GM23338 (cell line): ENCODE measurements around the gene NSRP1. TPM values are rescaled to one million over a fixed set of nuclear protein-coding genes. Genes with fewer than 3 reads are reported as not detected.

Source experiments
- ATAC-seq: fragments of 200-7000 bp; cut with Tn5 transposase; 3 replicates; pipeline ENCODE4 v1.9.1; 2020
- DNase-seq: peaks from one replicate; pipeline ENCODE4 v3.0.0-alpha.2; 2015; ENCODE audit warnings: low spot score
- H2AFZ ChIP-seq: fragments of 200-600 bp; sonication (generic); 2 replicates; pipeline ENCODE4 v1.8.0; 2016; ENCODE audit warnings: antibody characterized with exemption, mild to moderate bottlenecking, moderate library complexity
- H3F3A ChIP-seq: fragments of 200-600 bp; sonication (generic); replicated peaks from 2 replicates; pipeline ENCODE4 v1.8.0; 2017; ENCODE audit warnings: antibody characterized with exemption, mixed run types, low read depth
- H3K27ac ChIP-seq: fragments of 200-600 bp; sonication (generic); 2 replicates; pipeline ENCODE4 v1.6.1; 2016; ENCODE audit warnings: low read depth
- H3K27me3 ChIP-seq: fragments of 200-600 bp; sonication (generic); 2 replicates; pipeline ENCODE4 v1.8.0; 2016; ENCODE audit warnings: mild to moderate bottlenecking, mixed run types, moderate library complexity; ENCODE audit not compliant: insufficient read depth
- H3K36me3 ChIP-seq: fragments of 200-600 bp; sonication (generic); 2 replicates; pipeline ENCODE4 v1.8.0; 2016; ENCODE audit warnings: mild to moderate bottlenecking; ENCODE audit not compliant: insufficient read depth
- H3K4me1 ChIP-seq: fragments of 200-600 bp; sonication (generic); 2 replicates; pipeline ENCODE4 v1.8.0; 2016; ENCODE audit warnings: mild to moderate bottlenecking, moderate library complexity; ENCODE audit not compliant: insufficient read depth
- H3K4me2 ChIP-seq: fragments of 200-600 bp; sonication (generic); 2 replicates; pipeline ENCODE4 v1.7.1; 2017; ENCODE audit warnings: mixed run types
- H3K4me3 ChIP-seq: fragments of 200-600 bp; sonication (generic); 2 replicates; pipeline ENCODE4 v1.6.1; 2016; ENCODE audit warnings: mixed run types
- H3K79me2 ChIP-seq: fragments of 200-600 bp; sonication (generic); replicated peaks from 2 replicates; pipeline ENCODE4 v1.8.0; 2017; ENCODE audit warnings: mild to moderate bottlenecking; ENCODE audit not compliant: insufficient read depth
- H3K9me2 ChIP-seq: fragments of 200-600 bp; sonication (generic); 2 replicates; pipeline ENCODE4 v1.8.0; 2017; ENCODE audit not compliant: insufficient read depth
- H4K20me1 ChIP-seq: fragments of 200-600 bp; sonication (generic); replicated peaks from 2 replicates; pipeline ENCODE4 v1.8.0; 2017; ENCODE audit warnings: mild to moderate bottlenecking; ENCODE audit not compliant: insufficient read depth
- H3K27ac Mint-ChIP-seq: 2 replicates; pipeline ENCODE4 v1.8.0; 2020; ENCODE audit warnings: inconsistent platforms, mild to moderate bottlenecking, moderate library complexity, mixed read lengths
- H3K27me3 Mint-ChIP-seq: 3 replicates; pipeline ENCODE4 v1.8.0; 2022; ENCODE audit warnings: low read depth, mild to moderate bottlenecking, moderate library complexity, mixed read lengths, inconsistent platforms; ENCODE audit not compliant: insufficient read depth, poor library complexity
- H3K36me3 Mint-ChIP-seq: 3 replicates; pipeline ENCODE4 v1.8.0; 2021; ENCODE audit warnings: low read depth, mild to moderate bottlenecking, inconsistent platforms, moderate library complexity, mixed read lengths
- H3K4me1 Mint-ChIP-seq: 3 replicates; pipeline ENCODE4 v1.8.0; 2020; ENCODE audit warnings: mild to moderate bottlenecking, inconsistent platforms, mixed read lengths
- H3K4me3 Mint-ChIP-seq: 3 replicates; pipeline ENCODE4 v1.8.0; 2021; ENCODE audit warnings: moderate library complexity, mild to moderate bottlenecking, inconsistent platforms, mixed read lengths
- H3K9me3 Mint-ChIP-seq: 3 replicates; pipeline ENCODE4 v1.8.0; 2020; ENCODE audit warnings: moderate library complexity, mild to moderate bottlenecking, inconsistent platforms, mixed read lengths
- CREB1 ChIP-seq: fragments of 250-450 bp; sonication (Bioruptor Pico); IDR thresholded peaks from 2 replicates; pipeline ENCODE4 v1.5.0; 2020; ENCODE audit warnings: low read depth, mild to moderate bottlenecking, moderate library complexity
- EZH2phosphoT487 ChIP-seq: fragments of 200-600 bp; sonication (generic); IDR thresholded peaks from one replicate; pipeline ENCODE4 v1.8.1; 2018; ENCODE audit warnings: antibody characterized with exemption; ENCODE audit not compliant: unreplicated experiment
- NANOG ChIP-seq: IDR thresholded peaks from 2 replicates; pipeline ENCODE4 v1.6.1; 2016; ENCODE audit warnings: antibody characterized with exemption, borderline replicate concordance
- ZNF331 ChIP-seq: fragments of 250-450 bp; sonication (Bioruptor Pico); IDR thresholded peaks from 2 replicates; pipeline ENCODE4 v1.5.0; 2020; ENCODE audit warnings: low read depth, mild to moderate bottlenecking, moderate library complexity
- polyA plus RNA-seq: library from polyadenylated mRNA; unstranded; fragments of >200 nt; fragmentation: Nextera tagmentation; extraction: Ambion mirVana; gene quantifications from 2 replicates; pipeline ENCODE4 v1.2.1, GENCODE V29; 2016
- total RNA-seq: library from RNA; depleted of rRNA; stranded (reverse); fragments of >200 nt; shearing (Covaris generic); gene quantifications from 2 replicates; pipeline ENCODE4 v1.2.3, GENCODE V29; 2014
- TF ChIP-seq, protein P1 (sequence below): fragments of 250-450 bp; sonication (Bioruptor Pico); IDR thresholded peaks from 2 replicates; pipeline ENCODE4 v1.5.0; 2020; ENCODE audit warnings: mild to moderate bottlenecking, moderate library complexity
- TF ChIP-seq, protein P2 (sequence below), 2 experiments: fragments of 200-600 bp in 1 of 2; sonication (generic) in 1 of 2; conservative IDR thresholded peaks; 2 replicates each; pipeline versions ENCODE4 v1.5.1 to v1.6.1; 2016 to 2017; ENCODE audit warnings: antibody characterized with exemption in 2 of 2, low read depth in 2 of 2, mild to moderate bottlenecking in 2 of 2, moderate library complexity in 1 of 2

The NSRP1 gene
- total and polyA plus RNA-seq, 2 experiments from 2014 or later = 15.7 to 110 TPM

DNA sequence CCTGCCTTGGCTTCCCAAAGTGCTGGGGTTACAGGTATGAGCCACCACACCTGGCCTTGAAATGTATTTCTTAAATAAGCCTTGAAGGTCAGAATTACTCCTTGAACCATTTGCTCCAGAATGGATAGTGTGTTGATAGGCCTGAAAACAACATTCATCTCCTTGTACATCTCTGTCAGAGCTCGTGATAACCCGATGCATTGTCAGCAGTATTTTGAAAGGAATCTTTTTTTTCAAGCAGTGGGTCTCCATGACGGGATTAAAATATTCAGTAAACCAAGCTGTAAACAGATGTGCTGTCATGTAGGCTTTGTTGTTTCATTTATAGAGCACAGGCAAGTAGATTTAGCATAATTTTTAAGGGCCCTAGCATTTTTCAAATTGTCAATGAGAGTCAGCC, 16.6 kb downstream of the NSRP1 start (continued):
- TF ChIP-seq, protein P1, sequence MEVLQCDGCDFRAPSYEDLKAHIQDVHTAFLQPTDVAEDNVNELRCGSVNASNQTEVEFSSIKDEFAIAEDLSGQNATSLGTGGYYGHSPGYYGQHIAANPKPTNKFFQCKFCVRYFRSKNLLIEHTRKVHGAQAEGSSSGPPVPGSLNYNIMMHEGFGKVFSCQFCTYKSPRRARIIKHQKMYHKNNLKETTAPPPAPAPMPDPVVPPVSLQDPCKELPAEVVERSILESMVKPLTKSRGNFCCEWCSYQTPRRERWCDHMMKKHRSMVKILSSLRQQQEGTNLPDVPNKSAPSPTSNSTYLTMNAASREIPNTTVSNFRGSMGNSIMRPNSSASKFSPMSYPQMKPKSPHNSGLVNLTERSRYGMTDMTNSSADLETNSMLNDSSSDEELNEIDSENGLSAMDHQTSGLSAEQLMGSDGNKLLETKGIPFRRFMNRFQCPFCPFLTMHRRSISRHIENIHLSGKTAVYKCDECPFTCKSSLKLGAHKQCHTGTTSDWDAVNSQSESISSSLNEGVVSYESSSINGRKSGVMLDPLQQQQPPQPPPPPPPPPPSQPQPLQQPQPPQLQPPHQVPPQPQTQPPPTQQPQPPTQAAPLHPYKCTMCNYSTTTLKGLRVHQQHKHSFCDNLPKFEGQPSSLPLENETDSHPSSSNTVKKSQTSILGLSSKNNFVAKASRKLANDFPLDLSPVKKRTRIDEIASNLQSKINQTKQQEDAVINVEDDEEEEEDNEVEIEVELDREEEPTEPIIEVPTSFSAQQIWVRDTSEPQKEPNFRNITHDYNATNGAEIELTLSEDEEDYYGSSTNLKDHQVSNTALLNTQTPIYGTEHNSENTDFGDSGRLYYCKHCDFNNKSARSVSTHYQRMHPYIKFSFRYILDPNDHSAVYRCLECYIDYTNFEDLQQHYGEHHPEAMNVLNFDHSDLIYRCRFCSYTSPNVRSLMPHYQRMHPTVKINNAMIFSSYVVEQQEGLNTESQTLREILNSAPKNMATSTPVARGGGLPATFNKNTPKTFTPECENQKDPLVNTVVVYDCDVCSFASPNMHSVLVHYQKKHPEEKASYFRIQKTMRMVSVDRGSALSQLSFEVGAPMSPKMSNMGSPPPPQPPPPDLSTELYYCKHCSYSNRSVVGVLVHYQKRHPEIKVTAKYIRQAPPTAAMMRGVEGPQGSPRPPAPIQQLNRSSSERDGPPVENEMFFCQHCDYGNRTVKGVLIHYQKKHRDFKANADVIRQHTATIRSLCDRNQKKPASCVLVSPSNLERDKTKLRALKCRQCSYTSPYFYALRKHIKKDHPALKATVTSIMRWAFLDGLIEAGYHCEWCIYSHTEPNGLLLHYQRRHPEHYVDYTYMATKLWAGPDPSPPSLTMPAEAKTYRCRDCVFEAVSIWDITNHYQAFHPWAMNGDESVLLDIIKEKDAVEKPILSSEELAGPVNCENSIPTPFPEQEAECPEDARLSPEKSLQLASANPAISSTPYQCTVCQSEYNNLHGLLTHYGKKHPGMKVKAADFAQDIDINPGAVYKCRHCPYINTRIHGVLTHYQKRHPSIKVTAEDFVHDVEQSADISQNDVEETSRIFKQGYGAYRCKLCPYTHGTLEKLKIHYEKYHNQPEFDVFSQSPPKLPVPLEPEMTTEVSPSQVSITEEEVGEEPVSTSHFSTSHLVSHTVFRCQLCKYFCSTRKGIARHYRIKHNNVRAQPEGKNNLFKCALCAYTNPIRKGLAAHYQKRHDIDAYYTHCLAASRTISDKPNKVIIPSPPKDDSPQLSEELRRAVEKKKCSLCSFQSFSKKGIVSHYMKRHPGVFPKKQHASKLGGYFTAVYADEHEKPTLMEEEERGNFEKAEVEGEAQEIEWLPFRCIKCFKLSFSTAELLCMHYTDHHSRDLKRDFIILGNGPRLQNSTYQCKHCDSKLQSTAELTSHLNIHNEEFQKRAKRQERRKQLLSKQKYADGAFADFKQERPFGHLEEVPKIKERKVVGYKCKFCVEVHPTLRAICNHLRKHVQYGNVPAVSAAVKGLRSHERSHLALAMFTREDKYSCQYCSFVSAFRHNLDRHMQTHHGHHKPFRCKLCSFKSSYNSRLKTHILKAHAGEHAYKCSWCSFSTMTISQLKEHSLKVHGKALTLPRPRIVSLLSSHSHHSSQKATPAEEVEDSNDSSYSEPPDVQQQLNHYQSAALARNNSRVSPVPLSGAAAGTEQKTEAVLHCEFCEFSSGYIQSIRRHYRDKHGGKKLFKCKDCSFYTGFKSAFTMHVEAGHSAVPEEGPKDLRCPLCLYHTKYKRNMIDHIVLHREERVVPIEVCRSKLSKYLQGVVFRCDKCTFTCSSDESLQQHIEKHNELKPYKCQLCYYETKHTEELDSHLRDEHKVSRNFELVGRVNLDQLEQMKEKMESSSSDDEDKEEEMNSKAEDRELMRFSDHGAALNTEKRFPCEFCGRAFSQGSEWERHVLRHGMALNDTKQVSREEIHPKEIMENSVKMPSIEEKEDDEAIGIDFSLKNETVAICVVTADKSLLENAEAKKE (CRISPR knock-in tag) = no peak
- no peak for TF ChIP-seq ZNF331 (CRISPR knock-in tag)

DNA sequence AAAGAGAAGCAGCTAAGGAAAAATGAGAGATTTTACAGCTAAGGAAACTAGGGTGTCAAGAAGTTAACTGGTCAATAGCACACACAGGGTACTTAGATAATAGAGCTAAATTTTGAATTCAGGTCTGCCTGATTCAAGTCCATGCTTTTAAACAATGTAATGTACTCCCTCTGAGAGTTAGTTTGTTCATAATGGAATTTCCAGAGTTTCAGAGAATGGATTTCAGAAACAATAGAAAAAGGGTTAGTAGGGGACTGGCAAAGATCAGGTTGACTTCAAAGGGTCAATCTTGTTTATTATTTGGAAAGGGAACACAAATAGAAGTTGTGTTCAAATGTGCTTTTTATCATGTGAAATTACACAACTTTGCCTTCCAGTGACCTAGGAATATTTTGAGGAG, 17.9 kb downstream of the NSRP1 start:
- Mint-ChIP-seq H3K4me3 (no peak overlapping the region), H3K27me3 (peaks cover 5% of the 10 kb centered on the region), H3K27ac (no peak overlapping the region; the same call in 1 of the 2 replicates), H3K4me1 (peaks cover 15% of the 10 kb centered on the region), H3K9me3 (no peaks in the 10 kb centered on the region), H3K36me3 (peaks cover 50% of the 10 kb centered on the region)
- no peak for TF ChIP-seq CREB1 (CRISPR knock-in tag)
- TF ChIP-seq, protein P2, sequence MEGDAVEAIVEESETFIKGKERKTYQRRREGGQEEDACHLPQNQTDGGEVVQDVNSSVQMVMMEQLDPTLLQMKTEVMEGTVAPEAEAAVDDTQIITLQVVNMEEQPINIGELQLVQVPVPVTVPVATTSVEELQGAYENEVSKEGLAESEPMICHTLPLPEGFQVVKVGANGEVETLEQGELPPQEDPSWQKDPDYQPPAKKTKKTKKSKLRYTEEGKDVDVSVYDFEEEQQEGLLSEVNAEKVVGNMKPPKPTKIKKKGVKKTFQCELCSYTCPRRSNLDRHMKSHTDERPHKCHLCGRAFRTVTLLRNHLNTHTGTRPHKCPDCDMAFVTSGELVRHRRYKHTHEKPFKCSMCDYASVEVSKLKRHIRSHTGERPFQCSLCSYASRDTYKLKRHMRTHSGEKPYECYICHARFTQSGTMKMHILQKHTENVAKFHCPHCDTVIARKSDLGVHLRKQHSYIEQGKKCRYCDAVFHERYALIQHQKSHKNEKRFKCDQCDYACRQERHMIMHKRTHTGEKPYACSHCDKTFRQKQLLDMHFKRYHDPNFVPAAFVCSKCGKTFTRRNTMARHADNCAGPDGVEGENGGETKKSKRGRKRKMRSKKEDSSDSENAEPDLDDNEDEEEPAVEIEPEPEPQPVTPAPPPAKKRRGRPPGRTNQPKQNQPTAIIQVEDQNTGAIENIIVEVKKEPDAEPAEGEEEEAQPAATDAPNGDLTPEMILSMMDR (conservative IDR thresholded peaks at IDR 0.05; ENCODE audit: low read depth in 2 of 2) = no peak
- no peak for TF ChIP-seq NANOG
- TF ChIP-seq EZH2phosphoT487 = no peak
- DNase-seq = no peak
- H3K27ac ChIP-seq = no peak overlapping the region
- H3K4me3 ChIP-seq = no peak overlapping the region
- no peak overlapping the region for H2AFZ ChIP-seq
- H3K36me3 ChIP-seq = no peaks in the 10 kb centered on the region; the same call in 1 of the 2 replicates
- H3F3A ChIP-seq = no peaks in the 10 kb centered on the region
- no peak for ATAC-seq
- peaks cover 4% of the 10 kb centered on the region; the same call in 1 of the 2 replicates for H3K4me1 ChIP-seq
- H4K20me1 ChIP-seq = no peaks in the 10 kb centered on the region; the same call in 1 of the 2 replicates
- no peak overlapping the region for H3K4me2 ChIP-seq
- no peaks in the 10 kb centered on the region for H3K9me2 ChIP-seq
- H3K79me2 ChIP-seq = peaks cover 80% of the 10 kb centered on the region
- H3K27me3 ChIP-seq = no peaks in the 10 kb centered on the region
